ENCODE results near the gene ALDOC.

The ALDOC gene

DNA sequence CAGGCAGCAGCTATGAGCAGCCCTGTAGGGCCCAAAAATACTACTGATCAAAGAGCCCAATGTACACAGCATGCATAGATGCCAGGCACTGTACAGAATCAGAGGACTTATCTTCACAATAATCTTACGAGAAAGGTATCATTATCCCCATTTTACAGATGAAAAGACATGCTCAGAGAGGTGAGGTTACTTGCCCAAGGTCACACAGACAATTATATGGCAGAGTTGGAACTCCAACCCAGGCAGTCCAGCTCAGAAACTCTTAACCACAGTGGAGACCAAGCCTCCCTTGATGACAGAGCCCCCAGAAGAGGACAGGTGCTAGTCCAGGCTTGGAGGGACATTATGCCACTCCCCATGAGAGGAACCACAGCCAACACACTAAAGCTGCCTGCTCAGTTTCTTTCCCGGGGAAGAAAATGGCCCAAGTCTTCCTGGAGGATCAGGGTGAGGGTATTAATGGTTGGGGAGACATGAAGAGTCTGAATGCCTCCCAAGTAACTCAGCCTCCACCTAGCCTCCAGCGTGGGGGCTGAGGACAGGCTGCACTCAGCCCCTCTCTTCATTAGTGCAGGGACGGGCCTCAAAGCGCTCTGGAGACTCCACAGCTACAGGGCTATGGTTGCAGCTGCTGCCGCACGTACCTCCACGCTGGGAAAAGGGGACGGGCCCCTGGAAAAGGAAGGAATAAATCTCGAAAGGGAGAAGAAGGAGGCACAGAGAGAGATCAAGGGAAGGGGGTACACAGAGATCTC lies 25.1 kb downstream of the ALDOC start:
- no peak for DNase-seq

DNA sequence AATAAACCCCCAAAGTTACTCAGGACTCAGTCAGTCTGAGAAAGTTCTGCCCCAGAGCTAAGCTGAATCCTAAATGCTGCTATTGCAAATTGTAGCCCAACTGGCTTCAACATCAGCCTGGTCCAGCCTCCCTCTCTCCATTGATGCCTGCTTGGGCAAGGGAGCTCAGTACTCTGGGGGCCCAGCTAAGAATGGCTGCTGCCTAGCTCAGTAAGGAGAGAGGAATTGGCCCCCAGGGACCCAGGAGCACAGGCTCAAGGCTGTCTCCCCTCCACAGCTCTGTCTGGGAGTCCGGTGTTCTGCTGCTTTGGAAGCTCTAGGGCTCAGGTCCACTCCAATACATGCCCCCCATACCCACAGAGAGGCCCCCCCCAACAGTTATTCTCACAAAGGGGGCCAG lies 25.8 kb downstream of the ALDOC start:
- DNase-seq: no peak

DNA sequence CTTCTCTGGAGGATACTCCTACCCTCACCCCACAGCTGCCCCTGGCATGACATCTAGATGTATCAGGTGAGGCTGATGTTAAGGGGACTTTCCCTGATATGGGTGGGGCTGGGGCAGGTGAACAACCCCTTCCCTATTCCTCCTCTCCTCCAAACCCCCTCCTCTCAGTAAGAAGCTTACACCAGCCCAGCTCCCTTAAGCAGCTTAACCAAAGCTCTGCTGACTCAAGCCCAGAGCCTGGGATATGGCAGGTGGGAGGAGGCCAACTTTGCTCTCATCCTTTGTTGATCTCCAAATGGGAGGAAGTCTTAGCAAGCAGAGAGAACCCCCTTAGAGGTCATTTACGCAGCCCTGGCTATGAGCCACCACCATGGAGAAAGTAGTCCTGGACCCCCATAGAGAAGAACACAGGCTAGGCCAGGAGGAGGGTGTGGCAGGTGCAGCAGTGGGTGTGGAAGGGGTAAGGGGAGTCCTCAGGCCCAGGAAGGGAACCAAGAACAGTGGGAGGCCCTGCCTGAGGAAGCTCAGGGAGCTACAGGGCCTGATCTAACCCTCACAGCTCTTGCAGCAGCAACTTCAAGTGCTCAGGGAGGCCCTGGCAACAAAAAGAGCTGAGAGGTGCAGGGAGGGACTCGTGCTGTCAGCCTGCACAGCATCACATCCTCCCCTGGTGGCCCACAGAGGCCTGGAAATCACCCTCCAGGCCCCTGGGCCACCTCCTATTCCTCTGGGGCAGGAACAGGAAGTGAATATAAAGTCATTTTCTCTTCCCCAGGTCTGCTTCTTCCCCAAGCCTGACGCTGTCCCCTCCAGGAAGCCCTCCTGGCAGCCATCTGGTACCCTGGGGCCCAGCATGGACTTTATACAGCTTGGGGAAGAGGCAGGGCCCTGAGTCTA lies 27.2 kb downstream of the ALDOC start:
- DNase-seq: peak; percentile 81 to 83

DNA sequence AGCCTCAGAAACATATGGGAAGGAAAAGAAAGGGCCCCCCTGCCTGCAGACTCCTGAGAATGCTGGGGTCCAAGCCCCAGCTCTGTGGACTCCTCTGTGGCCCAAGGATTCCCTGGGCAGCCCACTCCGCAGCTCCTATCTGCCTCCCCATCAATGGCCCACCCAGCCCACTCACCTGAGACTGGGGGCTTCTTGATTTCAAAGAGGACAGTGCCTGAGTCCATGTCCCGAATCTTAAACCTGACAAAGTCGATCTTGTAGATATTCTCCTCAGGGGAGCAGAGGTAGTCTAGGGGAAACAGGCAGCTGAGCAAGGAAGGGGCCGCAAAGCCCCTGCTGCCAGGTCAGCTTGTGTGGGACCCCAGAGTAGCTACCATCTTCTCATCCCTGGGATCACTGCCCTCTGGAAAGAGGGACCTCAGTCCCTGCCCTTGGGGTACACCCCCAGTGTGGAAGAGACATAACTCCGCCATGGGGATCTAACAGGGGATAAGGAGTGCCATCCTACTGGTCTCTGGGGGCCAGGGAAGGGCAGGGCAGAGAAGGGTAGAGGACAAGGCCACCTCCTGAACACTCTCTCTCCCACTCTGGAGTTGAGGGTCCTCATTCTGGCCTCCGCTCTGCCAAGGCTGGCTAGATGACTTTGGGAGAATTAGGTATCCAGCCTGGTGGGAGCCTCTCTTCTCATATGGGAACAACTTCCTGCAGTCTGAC lies 28.1 kb downstream of the ALDOC start:
- DNase-seq: no peak

DNA sequence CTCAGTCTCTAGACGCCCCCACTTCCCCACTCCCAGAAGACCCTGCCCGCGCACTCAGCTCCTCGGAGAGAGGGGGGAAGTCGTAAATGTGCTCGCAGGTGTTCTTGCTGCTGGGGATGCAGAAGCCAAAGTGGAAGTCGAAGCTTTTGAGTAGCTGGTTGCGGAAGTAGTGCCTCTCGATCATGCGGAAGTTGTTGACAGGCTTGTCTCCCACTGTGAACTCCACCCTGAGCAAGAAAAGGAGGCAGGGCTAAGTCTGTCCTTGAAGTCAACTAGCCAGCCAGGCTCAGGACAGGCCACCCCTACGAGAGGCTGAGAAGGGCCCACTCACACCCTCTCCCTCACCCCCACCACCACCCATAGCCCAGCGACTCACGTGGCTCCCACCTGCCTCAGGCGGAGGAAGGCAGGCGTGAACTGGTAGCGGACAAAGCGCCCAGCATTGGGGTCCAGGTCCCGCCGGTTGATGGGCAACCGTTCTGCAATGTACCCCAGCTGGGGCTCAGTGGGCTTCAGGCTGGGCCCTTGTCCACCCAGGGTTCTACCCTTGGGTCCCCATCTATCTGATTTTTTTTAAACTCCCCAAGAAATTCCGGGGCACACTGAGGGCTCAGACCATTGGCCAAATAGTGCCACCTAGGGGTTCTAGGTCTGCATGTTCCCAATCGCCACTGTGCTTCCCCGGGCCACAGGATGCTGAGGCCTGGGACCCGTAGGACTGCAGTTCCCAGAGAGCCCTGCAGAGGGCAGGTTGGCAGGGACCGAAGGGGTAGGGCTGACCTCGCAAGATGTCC lies 28.9 kb downstream of the ALDOC start:
- DNase-seq: peak; percentile 73 to 77

DNA sequence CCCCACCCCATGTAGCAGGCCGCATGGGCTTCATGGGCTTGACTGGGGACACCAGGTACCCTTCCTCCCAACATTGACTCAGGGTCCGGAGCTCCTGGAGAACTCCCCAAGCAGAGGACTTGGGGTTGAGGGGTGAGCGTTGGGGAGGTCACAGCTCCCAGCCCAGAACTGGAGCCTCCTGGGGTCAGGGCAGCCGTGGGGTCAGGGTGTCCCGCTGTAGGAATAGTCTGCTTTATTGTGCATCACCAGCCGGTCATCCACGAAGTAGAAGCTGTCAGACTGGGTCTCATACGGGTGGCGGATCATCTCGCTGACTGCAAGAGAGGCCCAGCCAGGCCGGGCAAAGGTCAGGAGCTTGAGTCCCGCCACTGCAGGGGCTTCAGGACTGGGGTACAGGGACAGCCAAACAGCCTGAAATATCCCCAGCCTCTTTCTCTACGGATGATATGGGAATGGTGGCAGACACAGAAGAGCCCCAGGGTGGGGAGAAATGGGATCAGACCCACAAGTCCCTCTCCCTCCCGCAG lies 29.5 kb downstream of the ALDOC start:
- no peak for DNase-seq

DNA sequence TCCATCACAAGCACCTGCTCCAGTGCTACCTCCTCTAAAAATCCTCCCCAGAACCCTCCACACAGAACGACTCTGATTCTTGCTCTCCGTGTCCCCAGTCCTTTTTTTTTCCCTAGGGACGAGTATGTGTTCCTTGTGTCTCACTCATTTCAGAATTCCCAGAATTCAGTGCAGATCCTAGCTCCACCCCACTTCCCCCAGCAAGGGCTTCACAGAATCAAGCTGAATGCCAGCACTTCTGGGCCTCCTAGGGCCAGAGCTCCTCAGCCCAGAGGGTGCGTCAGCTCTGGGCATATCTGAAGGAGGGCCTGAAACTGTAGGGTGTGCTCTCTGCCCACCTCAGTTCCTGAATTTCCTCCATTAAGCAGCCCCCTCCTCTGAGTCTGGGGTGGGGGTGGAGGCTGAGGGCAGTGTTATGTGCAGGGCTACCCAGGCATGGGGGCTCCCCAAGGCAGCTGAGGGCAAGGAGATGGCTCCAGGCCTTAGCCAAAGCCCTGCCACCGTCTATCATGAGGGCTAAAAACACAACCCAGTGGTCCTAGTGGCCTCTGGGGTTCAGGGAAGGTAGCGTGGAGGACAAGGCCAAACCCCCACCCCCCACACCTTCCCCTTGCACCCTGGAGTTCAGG lies 30.8 kb downstream of the ALDOC start:
- no peak for DNase-seq

DNA sequence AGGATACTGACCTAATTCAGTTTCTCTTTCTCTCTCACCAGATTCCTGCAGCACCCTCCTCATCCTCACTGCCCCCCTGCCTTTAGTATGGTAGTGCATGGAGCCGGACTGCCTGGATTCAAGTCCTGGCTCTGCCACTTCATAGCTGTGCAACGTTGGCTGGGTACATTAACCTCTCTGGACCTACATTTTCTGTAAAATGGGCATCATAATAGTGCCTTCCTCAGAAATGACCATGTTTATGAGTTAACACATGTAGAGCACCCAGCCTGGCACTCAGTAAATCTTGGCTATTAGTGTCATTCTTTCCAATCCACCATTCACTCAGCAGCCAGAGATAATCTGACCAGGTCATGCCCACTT lies 31.6 kb downstream of the ALDOC start:
- no peak for DNase-seq

DNA sequence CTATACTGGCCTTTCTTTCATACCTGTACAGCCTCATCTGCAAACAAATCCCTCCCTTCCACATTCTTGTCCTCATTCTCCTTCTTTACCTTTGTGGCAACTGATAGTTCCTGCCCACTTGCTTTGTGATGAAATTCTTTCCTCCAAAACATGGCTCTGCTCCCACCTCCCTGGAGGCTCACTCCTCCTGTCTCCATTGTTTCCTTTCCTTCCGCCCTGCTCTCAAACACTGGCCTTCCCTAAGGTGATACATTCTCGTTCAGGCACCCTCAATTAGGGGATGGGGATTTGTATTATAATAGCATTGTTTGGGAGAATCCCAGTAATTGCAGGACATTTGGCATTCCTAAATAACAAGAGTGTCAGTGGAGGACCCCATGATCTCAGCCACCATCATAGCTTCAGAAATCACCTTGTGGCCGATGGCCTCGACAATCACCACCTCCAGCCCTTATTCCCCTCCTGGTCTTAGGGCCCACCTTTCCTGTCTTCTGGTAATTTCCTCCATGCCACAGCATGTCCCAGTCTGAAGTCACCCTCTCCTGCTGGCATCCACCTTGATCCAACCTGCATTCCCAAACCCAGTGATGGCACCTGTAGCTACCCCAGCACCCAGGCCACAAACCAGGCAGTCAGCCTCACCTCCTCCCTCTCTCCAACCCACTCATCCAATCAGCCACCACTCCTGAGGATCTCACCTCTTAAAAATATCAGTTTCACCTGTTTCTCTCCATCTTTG lies 32.1 kb downstream of the ALDOC start:
- DNase-seq: no peak

DNA sequence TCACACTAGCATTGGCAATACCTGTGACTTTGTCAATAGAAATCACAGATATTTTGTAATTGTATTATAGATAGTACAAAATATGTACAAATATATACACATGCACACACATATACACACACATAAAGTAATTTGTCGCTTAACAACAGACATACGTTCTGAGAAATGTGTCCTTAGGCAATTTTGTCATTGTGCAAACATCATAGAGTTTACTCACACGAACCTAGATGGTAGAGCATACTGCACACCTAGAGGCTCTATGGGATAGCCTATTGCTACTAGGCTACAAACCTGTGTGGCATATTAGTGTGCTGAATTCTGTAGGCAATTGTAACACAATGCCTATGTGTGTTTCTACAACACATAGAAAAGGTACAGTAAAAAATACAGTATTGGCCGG lies 35.3 kb downstream of the ALDOC start:
- no peak for DNase-seq

DNA sequence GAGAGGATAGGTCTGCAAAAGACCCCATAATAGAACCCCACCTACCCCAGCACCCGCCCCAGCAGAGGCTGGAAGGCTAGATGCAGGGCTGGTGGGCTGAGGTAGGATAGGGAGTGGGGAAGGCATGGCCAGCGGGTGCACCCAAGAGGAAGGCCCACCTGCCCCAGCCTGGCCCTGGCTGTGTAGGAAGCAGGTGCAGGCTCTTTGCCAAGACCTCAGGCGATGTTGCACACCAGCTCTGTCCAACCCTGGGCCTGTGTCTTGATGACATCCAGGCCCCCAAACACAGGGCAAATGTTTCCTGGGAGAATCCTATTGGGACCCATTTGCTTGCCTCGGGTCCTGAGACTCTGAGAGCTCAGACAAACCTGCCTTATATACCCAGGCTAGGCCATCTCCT lies 36.5 kb downstream of the ALDOC start:
- DNase-seq: no peak

DNA sequence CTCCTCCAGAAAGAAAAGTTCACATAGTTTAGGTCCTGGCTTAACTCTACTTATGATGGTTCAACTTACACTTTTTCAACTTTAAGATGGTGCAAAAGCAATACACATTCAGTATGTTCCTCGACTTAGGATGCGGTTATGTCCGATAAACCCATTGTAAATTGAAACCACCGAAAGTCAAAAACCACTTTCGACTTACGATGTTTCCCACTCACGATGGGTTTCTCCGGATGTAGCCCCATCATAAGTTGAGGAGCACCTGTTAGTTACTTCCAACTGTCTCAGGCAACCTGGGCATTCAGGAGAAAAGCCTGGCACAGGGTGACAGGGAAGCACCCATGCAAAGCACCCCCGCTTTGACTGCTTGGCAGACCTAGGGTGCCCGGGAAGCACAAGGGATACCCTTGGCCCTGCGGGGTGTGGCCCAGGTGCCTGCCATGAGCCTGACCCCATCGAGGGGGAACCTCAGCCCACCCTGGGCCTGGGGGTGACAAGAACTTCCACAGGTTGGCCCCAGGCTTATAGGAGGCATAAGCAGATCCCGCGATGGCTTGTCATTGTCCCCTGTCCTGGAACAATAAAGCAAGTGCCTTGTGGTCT lies 38.3 kb downstream of the ALDOC start:
- DNase-seq: no peak

DNA sequence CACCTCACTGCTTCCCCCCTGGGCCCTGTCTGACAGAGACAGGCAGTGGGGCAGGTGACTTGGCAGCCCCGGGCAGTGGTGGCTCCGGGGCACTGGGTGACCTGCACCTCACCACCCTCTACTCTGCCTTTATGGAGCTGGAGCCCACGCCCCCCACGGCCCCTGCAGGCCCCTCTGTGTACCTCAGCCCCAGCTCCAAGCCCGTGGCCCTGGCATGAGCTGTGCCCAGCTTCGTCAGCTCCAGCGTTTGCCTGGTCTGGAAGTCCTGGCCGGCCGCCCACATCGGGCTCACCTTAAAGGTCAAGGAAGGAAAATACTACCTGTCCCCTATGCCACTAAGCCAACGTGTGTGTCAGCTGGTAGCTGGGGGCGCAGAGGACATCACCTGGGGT lies 39.5 kb downstream of the ALDOC start:
- no peak for DNase-seq

DNA sequence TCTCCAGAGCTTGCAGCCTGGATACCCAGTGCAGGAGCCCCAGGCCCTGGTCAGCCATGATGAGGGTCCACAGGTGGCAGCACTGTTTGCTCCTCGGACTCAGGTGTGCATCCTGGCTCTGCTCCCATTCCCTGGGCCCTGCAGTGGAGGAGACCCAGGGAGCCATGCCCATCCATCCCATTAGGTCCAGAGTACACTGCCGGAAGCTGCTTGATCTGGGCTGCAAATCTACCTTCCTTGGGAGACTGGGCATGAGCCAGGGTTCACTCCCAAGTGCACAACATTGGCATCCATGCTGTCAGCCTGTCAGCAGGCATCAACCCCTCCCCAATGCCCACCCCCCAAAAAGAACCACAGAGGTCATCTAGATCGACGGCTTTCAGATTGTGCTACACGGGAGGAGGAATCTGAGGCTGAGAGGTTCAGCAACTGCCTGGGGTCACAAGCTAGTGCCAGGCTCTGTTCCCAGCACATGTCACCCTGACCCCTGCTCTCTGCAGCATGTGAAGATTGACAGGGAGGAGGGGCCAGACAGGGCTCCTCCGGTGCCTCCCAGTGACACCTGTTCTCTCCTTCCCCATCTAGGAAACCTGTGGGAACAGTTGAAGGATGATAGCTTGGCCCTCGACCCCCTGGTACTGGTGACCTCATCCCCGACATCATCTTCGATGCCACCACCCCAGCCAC lies 40.0 kb downstream of the ALDOC start:
- DNase-seq: no peak

DNA sequence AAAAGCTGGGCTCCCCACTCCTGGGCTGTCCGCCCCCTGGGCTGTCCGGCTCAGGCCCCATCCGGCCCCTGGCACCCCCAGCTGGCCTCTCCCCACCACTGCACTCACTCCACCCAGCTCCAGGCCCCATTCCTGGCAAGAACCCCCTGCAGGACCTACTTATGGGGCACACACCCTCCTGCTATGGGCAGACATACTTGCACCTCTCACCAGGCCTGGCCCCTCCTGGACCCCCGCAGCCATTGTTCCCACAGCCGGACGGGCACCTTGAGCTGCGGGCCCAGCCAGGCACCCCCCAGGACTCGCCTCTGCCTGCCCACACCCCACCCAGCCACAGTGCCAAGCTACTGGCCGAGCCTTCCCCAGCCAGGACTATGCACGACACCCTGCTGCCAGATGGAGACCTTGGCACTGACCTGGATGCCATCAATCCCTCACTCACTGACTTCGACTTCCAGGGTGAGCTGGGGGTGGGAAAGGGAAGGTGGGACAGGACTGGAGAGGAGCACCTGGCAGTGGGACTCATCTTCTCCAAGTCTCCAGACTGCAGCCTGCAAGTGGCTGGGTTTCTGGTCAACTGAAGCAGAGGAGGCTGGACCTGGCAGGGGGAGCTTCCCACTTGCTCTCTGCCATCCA lies 41.8 kb downstream of the ALDOC start:
- DNase-seq: no peak

DNA sequence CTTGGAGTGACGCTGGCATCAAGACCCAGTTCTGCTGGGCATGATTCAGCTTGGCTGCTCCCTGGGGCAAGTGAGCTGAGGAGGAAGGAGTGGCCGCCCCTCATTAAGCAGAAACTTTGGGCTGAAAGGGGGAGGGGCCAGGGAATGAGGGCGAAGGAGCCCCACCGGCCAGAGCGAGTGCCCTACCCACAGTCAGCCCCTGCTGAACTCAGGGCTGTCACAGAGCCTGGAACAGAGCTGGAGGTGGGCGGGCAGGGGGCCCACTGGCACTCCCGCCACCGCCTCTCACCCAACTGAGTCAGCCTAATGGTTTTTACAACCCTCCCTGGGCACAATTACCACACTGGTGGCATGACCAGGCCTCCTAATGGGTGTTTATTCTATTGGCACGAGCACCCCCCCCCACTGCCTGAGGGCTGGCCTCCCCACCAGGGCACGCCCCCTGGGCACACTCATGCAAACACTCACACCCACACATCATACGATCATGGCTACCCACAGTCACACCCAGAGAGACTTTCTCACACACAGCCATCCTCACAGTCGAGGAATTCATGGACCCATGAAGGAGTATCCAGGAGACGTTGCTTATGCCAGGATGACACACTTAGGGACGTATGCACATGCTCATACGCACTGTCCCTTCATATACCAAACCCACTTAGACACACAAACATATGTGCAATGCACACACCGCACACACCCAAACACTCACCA lies 43.4 kb downstream of the ALDOC start:
- DNase-seq: no peak

DNA sequence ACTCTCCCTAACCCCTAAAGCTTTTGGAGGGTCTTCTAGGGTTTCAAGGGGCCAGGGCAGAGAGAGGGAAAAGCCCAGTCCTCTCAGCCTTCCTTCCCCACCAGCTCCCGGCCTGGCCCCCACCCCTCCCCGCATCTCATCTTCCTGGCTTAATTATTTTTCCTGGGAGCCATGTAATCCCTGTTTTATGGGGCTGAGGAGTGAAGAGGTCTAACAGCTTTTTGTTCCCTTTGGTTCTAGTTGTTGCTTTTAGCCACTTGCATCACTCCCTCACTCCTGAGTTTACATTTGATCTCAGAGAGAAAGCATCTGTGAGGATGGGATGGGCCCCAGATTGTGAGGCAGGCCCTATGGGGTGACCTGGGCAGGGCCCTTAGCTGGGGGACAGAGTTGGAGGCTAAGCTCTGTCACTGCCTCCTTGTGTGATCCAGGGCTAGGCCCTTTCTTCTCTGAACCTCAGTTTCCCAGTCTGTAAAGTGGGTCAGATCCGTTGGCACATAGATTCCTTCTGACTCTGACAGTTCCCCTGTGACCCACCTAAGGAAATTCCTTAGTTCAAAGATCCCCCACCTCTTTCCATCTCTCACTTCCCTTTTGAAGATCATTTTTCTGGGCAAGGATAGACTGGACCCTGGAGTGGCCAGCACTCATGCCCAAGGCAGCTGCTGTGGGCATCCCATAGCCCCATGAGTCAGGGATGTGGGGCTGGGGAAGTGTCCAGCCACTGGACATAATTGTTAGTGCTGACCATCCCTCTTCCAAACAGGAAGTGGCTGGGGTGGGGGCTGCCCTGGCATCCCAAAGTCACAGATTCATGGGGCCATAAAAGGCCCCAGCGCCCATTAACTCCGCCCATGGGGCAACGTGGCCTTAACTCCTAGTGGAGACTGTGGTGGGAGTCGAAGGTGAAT lies 44.4 kb downstream of the ALDOC start:
- no peak for DNase-seq

DNA sequence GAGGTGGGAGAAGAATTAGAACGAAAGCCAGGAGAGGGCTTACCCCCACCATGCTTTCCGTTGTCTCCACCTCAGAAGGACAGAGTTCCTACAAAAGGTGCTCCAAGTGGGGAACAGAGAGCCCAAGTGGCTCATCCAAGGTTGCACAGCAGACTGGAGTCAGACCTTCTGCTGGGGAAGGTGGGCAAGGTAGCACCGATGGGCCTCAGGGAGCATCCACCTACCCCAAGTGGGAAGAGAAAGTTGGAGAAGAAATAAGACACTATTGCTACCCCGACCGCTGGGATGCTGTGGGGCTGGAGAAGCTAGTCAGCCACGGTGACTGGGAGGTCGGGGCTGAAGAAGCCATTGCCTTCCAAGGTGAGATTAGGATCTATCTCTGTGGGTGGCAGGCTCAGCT lies 45.8 kb downstream of the ALDOC start:
- no peak for DNase-seq

Data from CD4-positive, alpha-beta T cell treated with Interleukin-1 beta for 1 hour (primary cell).